SK-N-SH treated with all-trans-retinoic acid at 6 μM for 48 hours (cell line): ENCODE measurements around the gene PLS3.

Experiments
- ESRRG ChIP-seq: fragments of 250-450 bp; sonication (Bioruptor Pico); IDR thresholded peaks from 2 replicates; pipeline ENCODE4 v1.6.1; 2021; ENCODE audit warnings: mild to moderate bottlenecking
- OSR1 ChIP-seq: fragments of 250-450 bp; sonication (Bioruptor Pico); IDR thresholded peaks from 2 replicates; pipeline ENCODE4 v1.8.0; 2022; ENCODE audit warnings: moderate library complexity, mild to moderate bottlenecking, inconsistent platforms
- RARB ChIP-seq: fragments of 250-450 bp; sonication (Bioruptor Pico); IDR thresholded peaks from 2 replicates; pipeline ENCODE4 v1.8.0; 2021; ENCODE audit warnings: mild to moderate bottlenecking, moderate library complexity
- ZFP3 ChIP-seq: fragments of 250-450 bp; sonication (Bioruptor Pico); IDR thresholded peaks from 2 replicates; pipeline ENCODE4 v1.5.0; 2020; ENCODE audit warnings: mild to moderate bottlenecking, moderate library complexity
- ZNF70 ChIP-seq: fragments of 450-650 bp; formaldehyde crosslinking; IDR thresholded peaks from 2 replicates; pipeline ENCODE4 v1.5.0; 2020; ENCODE audit warnings: mild to moderate bottlenecking, moderate library complexity
- ZNF8 ChIP-seq: fragments of 450-650 bp; formaldehyde crosslinking; IDR thresholded peaks from 2 replicates; pipeline ENCODE4 v1.5.0; 2020; ENCODE audit warnings: mild to moderate bottlenecking, moderate library complexity
- TF ChIP-seq, protein P1 (sequence below): fragments of 250-450 bp; sonication (Bioruptor Pico); IDR thresholded peaks from 2 replicates; pipeline ENCODE4 v1.8.0; 2020; ENCODE audit warnings: mild to moderate bottlenecking, moderate library complexity, borderline replicate concordance
- TF ChIP-seq, protein P2 (sequence below): fragments of 250-450 bp; sonication (Bioruptor Pico); IDR thresholded peaks from 2 replicates; pipeline ENCODE4 v1.8.0; 2021; ENCODE audit warnings: low read depth, mild to moderate bottlenecking, moderate library complexity, borderline replicate concordance
- TF ChIP-seq, protein P3 (sequence below): fragments of 250-450 bp; sonication (Bioruptor Pico); IDR thresholded peaks from 2 replicates; pipeline ENCODE4 v1.5.1; 2020; ENCODE audit warnings: low read depth, mild to moderate bottlenecking, moderate library complexity

DNA sequence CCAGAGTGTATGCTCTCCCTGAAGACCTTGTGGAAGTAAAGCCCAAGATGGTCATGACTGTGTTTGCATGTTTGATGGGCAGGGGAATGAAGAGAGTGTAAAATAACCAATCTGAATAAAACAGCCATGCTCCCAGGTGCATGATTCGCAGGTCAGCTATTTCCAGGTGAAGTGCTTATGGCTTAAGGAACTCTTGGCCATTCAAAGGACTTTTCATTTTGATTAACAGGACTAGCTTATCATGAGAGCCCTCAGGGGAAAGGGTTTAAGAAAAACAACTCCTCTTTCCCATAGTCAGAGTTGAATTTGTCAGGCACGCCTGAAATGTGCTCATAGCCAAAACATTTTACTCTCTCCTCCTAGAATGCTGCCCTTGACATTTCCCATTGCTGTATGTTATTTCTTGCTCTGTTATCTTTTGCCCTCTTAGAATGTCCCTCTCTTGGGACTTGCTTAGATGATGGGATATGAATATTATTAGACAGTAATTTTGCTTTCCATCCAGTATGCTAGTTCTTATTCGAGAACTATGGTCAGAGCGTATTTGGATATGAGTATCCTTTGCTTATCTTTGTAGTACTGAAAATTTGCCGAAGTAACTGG is 88.6 kb downstream of the PLS3 start:
- TF ChIP-seq ESRRG (no peak), ZFP3 (CRISPR knock-in tag) (no peak), ZNF70 (CRISPR knock-in tag) (no peak), ZNF8 (CRISPR knock-in tag) (no peak), RARB (no peak), OSR1 (CRISPR knock-in tag) (no peak)
- TF ChIP-seq, protein P1, sequence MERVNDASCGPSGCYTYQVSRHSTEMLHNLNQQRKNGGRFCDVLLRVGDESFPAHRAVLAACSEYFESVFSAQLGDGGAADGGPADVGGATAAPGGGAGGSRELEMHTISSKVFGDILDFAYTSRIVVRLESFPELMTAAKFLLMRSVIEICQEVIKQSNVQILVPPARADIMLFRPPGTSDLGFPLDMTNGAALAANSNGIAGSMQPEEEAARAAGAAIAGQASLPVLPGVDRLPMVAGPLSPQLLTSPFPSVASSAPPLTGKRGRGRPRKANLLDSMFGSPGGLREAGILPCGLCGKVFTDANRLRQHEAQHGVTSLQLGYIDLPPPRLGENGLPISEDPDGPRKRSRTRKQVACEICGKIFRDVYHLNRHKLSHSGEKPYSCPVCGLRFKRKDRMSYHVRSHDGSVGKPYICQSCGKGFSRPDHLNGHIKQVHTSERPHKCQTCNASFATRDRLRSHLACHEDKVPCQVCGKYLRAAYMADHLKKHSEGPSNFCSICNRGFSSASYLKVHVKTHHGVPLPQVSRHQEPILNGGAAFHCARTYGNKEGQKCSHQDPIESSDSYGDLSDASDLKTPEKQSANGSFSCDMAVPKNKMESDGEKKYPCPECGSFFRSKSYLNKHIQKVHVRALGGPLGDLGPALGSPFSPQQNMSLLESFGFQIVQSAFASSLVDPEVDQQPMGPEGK, result no peak
- TF ChIP-seq, protein P2, sequence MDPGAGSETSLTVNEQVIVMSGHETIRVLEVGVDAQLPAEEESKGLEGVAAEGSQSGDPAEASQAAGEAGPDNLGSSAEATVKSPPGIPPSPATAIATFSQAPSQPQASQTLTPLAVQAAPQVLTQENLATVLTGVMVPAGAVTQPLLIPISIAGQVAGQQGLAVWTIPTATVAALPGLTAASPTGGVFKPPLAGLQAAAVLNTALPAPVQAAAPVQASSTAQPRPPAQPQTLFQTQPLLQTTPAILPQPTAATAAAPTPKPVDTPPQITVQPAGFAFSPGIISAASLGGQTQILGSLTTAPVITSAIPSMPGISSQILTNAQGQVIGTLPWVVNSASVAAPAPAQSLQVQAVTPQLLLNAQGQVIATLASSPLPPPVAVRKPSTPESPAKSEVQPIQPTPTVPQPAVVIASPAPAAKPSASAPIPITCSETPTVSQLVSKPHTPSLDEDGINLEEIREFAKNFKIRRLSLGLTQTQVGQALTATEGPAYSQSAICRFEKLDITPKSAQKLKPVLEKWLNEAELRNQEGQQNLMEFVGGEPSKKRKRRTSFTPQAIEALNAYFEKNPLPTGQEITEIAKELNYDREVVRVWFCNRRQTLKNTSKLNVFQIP (CRISPR knock-in tag), result no peak
- TF ChIP-seq, protein P3, sequence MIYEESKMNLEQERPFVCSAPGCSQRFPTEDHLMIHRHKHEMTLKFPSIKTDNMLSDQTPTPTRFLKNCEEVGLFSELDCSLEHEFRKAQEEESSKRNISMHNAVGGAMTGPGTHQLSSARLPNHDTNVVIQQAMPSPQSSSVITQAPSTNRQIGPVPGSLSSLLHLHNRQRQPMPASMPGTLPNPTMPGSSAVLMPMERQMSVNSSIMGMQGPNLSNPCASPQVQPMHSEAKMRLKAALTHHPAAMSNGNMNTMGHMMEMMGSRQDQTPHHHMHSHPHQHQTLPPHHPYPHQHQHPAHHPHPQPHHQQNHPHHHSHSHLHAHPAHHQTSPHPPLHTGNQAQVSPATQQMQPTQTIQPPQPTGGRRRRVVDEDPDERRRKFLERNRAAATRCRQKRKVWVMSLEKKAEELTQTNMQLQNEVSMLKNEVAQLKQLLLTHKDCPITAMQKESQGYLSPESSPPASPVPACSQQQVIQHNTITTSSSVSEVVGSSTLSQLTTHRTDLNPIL, result no peak
